Mucosa of rectum (tissue), 2 donors: ENCODE measurements around the gene DGKQ.

ENCODE experiments used
- H3K27ac ChIP-seq, 2 donors: one replicate each; pipeline ENCODE4 v1.7.0; 2013; ENCODE audit warnings: inconsistent platforms in 2 of 2, low read depth in 2 of 2, low read length in 2 of 2
- H3K27me3 ChIP-seq, 2 donors: one replicate each; pipeline ENCODE4 v1.7.0; 2013; ENCODE audit warnings: low read length in 2 of 2; ENCODE audit not compliant: control insufficient read depth in 2 of 2, insufficient read depth in 2 of 2
- H3K36me3 ChIP-seq, 2 donors: one replicate each; pipeline ENCODE4 v1.7.0; 2013; ENCODE audit warnings: low read length in 2 of 2; ENCODE audit not compliant: control insufficient read depth in 2 of 2, insufficient read depth in 2 of 2
- H3K4me1 ChIP-seq, 2 donors: one replicate each; pipeline ENCODE4 v1.7.0; 2013; ENCODE audit warnings: low read length in 2 of 2, mild to moderate bottlenecking in 1 of 2; ENCODE audit not compliant: control insufficient read depth in 2 of 2, insufficient read depth in 2 of 2
- H3K4me3 ChIP-seq, 2 donors: one replicate each; pipeline ENCODE4 v1.7.0; 2013; ENCODE audit warnings: low read length in 2 of 2
- H3K9ac ChIP-seq, 2 donors: one replicate each; pipeline ENCODE4 v1.7.0; 2013; ENCODE audit warnings: low read length in 2 of 2, low read depth in 1 of 2, mild to moderate bottlenecking in 1 of 2
- H3K9me3 ChIP-seq, 2 donors: one replicate each; pipeline ENCODE4 v1.7.0; 2013; ENCODE audit warnings: low read length in 2 of 2; ENCODE audit not compliant: control insufficient read depth in 2 of 2
- donor health status: healthy.
- donor health status: Normal muscosa, but diverticular disease.

DGKQ gene

GRCh38 chr4:1009542-1010394 lies 36.4 kb upstream of the DGKQ start:
- H3K9me3 ChIP-seq: no peaks in the 10 kb centered on the region
- peaks cover 24% of the 10 kb centered on the region in 2 donors for H3K27me3 ChIP-seq
- no peaks in the 10 kb centered on the region for H3K36me3 ChIP-seq
- peak overlapping the region; percentile 2 to 80 for H3K9ac ChIP-seq
- peak overlapping the region; percentile 75 to 77 for H3K27ac ChIP-seq
- peak overlapping the region; percentile 72 to 75 for H3K4me3 ChIP-seq
- peaks cover 17 to 18% of the 10 kb centered on the region in 2 donors for H3K4me1 ChIP-seq

- Histone ChIP-seq H3K4me1 (peaks cover 17 to 18% of the 10 kb centered on the region in 2 donors), H3K27me3 (peaks cover 26 to 32% of the 10 kb centered on the region in 2 donors), H3K36me3 (no peaks in the 10 kb centered on the region), H3K4me3 (peak overlapping the region; percentile 72), H3K27ac (peak overlapping the region in 1 of 2 donors; percentile 55), H3K9me3 (no peaks in the 10 kb centered on the region), H3K9ac (peak overlapping the region; percentile 60 to 68)
Observed at GRCh38 chr4:1008840-1009541, 35.6 kb upstream of the DGKQ start.

- Histone ChIP-seq H3K36me3 (no peaks in the 10 kb centered on the region), H3K27ac (no peak overlapping the region), H3K27me3 (peaks cover 37 to 47% of the 10 kb centered on the region in 2 donors), H3K4me1 (peaks cover 18 to 20% of the 10 kb centered on the region in 2 donors), H3K4me3 (no peak overlapping the region), H3K9ac (no peak overlapping the region), H3K9me3 (no peaks in the 10 kb centered on the region)
Observed at GRCh38 chr4:1006856-1007255, 33.5 kb upstream of the DGKQ start.

- H3K9ac ChIP-seq: no peak overlapping the region
- H3K36me3 ChIP-seq: no peaks in the 10 kb centered on the region
- no peak overlapping the region for H3K4me3 ChIP-seq
- peaks cover 44 to 67% of the 10 kb centered on the region in 2 donors for H3K27me3 ChIP-seq
- peaks cover 7 to 10% of the 10 kb centered on the region in 2 donors for H3K4me1 ChIP-seq
- H3K27ac ChIP-seq: no peak overlapping the region
- no peaks in the 10 kb centered on the region for H3K9me3 ChIP-seq
Observed at GRCh38 chr4:1004557-1005485, 31.5 kb upstream of the DGKQ start.

- Histone ChIP-seq H3K4me1 (peaks cover 4 to 9% of the 10 kb centered on the region in 2 donors), H3K27ac (no peak overlapping the region), H3K9ac (no peak overlapping the region), H3K9me3 (no peaks in the 10 kb centered on the region), H3K27me3 (peaks cover 46 to 71% of the 10 kb centered on the region in 2 donors), H3K4me3 (no peak overlapping the region), H3K36me3 (no peaks in the 10 kb centered on the region)
Observed at GRCh38 chr4:1004071-1004418, 30.7 kb upstream of the DGKQ start.

- Histone ChIP-seq H3K27ac (no peak overlapping the region), H3K27me3 (peaks cover 42 to 69% of the 10 kb centered on the region in 2 donors), H3K9me3 (no peaks in the 10 kb centered on the region), H3K4me3 (no peak overlapping the region), H3K36me3 (no peaks in the 10 kb centered on the region), H3K9ac (no peak overlapping the region), H3K4me1 (peaks cover 0 to 3% of the 10 kb centered on the region in 2 donors)
Observed at GRCh38 chr4:1003271-1004070, 30.1 kb upstream of the DGKQ start.

- Histone ChIP-seq H3K27me3 (peaks cover 43 to 70% of the 10 kb centered on the region in 2 donors), H3K9me3 (no peaks in the 10 kb centered on the region), H3K9ac (no peak overlapping the region), H3K4me3 (no peak overlapping the region), H3K4me1 (peaks cover 5 to 7% of the 10 kb centered on the region in 2 donors), H3K27ac (no peak overlapping the region), H3K36me3 (no peaks in the 10 kb centered on the region)
Observed at GRCh38 chr4:1002631-1003251, 29.4 kb upstream of the DGKQ start.

GRCh38 chr4:1002131-1002630 lies 28.8 kb upstream of the DGKQ start:
- H3K9me3 ChIP-seq: no peaks in the 10 kb centered on the region
- H3K36me3 ChIP-seq: no peaks in the 10 kb centered on the region
- no peak overlapping the region for H3K9ac ChIP-seq
- H3K27me3 ChIP-seq: peaks cover 46 to 72% of the 10 kb centered on the region in 2 donors
- H3K4me1 ChIP-seq: peaks cover 7% of the 10 kb centered on the region in 2 donors
- no peak overlapping the region for H3K27ac ChIP-seq
- no peak overlapping the region for H3K4me3 ChIP-seq
